ENCODE results near the gene DDX23.

DNA sequence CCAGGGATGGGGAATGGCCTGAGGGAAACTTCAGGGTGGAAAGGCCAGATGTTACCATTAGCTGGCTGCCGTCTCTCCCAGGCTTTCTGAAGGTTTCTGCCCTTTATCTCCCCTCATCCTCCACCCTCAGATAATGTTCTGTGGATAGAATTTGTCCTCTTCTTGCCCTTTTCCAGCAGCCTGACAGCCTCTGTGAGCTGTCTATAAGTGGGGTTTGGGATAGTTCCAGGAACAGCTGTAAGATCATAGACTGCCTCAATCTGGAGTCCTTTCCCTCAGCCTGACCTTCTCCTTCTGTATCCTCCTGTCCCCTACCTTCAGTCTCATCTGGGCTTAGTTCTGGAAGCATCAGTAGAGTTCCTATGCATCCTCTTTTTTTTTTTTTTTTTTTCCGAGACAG lies 16.5 kb upstream of the DDX23 start:
- TF ChIP-seq ZNF121 (CRISPR knock-in tag; IDR thresholded peaks at IDR 0.05) (no peak), NFYB (CRISPR knock-in tag; conservative IDR thresholded peaks at IDR 0.05; ENCODE audit: low read depth) (no peak), ZNF138 (CRISPR knock-in tag; conservative IDR thresholded peaks at IDR 0.05) (no peak), ZNF281 (CRISPR knock-in tag; IDR thresholded peaks at IDR 0.05) (no peak), SP1 (CRISPR knock-in tag; conservative IDR thresholded peaks at IDR 0.05) (no peak), IRF2 (CRISPR knock-in tag; IDR thresholded peaks at IDR 0.05; ENCODE audit: borderline replicate concordance, low read depth) (no peak), TP53 (CRISPR knock-in tag; IDR thresholded peaks at IDR 0.05) (no peak), ZNF317 (CRISPR knock-in tag; IDR thresholded peaks at IDR 0.05; ENCODE audit: borderline replicate concordance, low read depth) (no peak), TCF7 (CRISPR knock-in tag; IDR thresholded peaks at IDR 0.05; ENCODE audit: low read depth) (no peak), KAT7 (CRISPR knock-in tag; IDR thresholded peaks at IDR 0.05; ENCODE audit: borderline replicate concordance) (no peak)
- TF ChIP-seq, protein P1, sequence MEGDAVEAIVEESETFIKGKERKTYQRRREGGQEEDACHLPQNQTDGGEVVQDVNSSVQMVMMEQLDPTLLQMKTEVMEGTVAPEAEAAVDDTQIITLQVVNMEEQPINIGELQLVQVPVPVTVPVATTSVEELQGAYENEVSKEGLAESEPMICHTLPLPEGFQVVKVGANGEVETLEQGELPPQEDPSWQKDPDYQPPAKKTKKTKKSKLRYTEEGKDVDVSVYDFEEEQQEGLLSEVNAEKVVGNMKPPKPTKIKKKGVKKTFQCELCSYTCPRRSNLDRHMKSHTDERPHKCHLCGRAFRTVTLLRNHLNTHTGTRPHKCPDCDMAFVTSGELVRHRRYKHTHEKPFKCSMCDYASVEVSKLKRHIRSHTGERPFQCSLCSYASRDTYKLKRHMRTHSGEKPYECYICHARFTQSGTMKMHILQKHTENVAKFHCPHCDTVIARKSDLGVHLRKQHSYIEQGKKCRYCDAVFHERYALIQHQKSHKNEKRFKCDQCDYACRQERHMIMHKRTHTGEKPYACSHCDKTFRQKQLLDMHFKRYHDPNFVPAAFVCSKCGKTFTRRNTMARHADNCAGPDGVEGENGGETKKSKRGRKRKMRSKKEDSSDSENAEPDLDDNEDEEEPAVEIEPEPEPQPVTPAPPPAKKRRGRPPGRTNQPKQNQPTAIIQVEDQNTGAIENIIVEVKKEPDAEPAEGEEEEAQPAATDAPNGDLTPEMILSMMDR (IDR thresholded peaks at IDR 0.05), result no peak
- TF ChIP-seq, protein P2, sequence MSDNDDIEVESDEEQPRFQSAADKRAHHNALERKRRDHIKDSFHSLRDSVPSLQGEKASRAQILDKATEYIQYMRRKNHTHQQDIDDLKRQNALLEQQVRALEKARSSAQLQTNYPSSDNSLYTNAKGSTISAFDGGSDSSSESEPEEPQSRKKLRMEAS (CRISPR knock-in tag; IDR thresholded peaks at IDR 0.05), result no peak
- TF ChIP-seq, protein P3, sequence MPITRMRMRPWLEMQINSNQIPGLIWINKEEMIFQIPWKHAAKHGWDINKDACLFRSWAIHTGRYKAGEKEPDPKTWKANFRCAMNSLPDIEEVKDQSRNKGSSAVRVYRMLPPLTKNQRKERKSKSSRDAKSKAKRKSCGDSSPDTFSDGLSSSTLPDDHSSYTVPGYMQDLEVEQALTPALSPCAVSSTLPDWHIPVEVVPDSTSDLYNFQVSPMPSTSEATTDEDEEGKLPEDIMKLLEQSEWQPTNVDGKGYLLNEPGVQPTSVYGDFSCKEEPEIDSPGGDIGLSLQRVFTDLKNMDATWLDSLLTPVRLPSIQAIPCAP (CRISPR knock-in tag; IDR thresholded peaks at IDR 0.05), result no peak

Measured in WTC11 (cell line).